BLaER1 (cell line): ENCODE results near the gene PPFIA3.

Experiments used
- H3K27ac ChIP-seq: shearing (Covaris generic); formaldehyde crosslinking; 2 replicates; pipeline ENCODE4 v1.8.1; 2022
- H3K27me3 ChIP-seq: shearing (Covaris generic); formaldehyde crosslinking; 2 replicates; pipeline ENCODE4 v1.8.1; 2022
- H3K36me3 ChIP-seq: shearing (Covaris generic); formaldehyde crosslinking; 2 replicates; pipeline ENCODE4 v1.8.1; 2022
- H3K4me1 ChIP-seq: shearing (Covaris generic); formaldehyde crosslinking; 2 replicates; pipeline ENCODE4 v1.8.1; 2022
- H3K4me2 ChIP-seq: shearing (Covaris generic); formaldehyde crosslinking; 2 replicates; pipeline ENCODE4 v1.8.1; 2022
- H3K4me3 ChIP-seq: shearing (Covaris generic); formaldehyde crosslinking; 2 replicates; pipeline ENCODE4 v1.8.1; 2022
- H3K9ac ChIP-seq: shearing (Covaris generic); formaldehyde crosslinking; 2 replicates; pipeline ENCODE4 v1.8.1; 2022
- H3K9me3 ChIP-seq: shearing (Covaris generic); formaldehyde crosslinking; 2 replicates; pipeline ENCODE4 v1.8.1; 2022
- H4K20me1 ChIP-seq: shearing (Covaris generic); formaldehyde crosslinking; 2 replicates; pipeline ENCODE4 v1.8.1; 2022
- Cebpa-rat ChIP-seq: shearing (Covaris generic); IDR thresholded peaks from 2 replicates; pipeline ENCODE4 v1.8.1; 2022

The PPFIA3 gene

DNA sequence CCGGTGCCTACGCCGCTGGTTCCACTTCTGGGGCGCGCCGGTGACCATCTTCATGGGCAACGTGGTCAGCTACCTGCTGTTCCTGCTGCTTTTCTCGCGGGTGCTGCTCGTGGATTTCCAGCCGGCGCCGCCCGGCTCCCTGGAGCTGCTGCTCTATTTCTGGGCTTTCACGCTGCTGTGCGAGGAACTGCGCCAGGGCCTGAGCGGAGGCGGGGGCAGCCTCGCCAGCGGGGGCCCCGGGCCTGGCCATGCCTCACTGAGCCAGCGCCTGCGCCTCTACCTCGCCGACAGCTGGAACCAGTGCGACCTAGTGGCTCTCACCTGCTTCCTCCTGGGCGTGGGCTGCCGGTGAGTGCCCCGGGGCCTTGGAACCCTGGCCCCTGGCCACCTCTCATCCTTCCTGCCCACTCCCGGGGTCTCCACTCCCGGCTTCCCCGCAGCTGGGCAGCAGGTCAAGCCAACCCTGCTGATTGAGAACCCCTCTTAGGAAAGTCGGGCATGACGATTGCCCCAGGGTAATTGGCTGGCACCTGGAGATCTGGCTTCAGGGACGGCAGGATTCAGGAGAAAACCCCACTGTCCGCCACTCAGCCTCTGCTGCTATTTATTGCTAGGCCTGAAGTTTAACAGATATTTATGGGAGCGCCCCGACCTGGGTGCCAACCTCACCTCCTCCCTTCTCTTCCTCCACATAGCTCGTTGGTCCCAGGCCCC is 77.3 kb downstream of the PPFIA3 start:
- Histone ChIP-seq H3K9ac (peak overlapping the region; percentile 61; the same call in 1 of the 2 replicates), H4K20me1 (no peaks in the 10 kb centered on the region), H3K4me2 (peak overlapping the region; percentile 79), H3K36me3 (peaks cover 6% of the 10 kb centered on the region), H3K27ac (peak overlapping the region; percentile 38; the same call in 1 of the 2 replicates), H3K4me1 (peaks cover 54% of the 10 kb centered on the region), H3K9me3 (no peaks in the 10 kb centered on the region), H3K27me3 (no peaks in the 10 kb centered on the region), H3K4me3 (peak overlapping the region; percentile 47; the same call in 1 of the 2 replicates)
- no peak for TF ChIP-seq Cebpa-rat

DNA sequence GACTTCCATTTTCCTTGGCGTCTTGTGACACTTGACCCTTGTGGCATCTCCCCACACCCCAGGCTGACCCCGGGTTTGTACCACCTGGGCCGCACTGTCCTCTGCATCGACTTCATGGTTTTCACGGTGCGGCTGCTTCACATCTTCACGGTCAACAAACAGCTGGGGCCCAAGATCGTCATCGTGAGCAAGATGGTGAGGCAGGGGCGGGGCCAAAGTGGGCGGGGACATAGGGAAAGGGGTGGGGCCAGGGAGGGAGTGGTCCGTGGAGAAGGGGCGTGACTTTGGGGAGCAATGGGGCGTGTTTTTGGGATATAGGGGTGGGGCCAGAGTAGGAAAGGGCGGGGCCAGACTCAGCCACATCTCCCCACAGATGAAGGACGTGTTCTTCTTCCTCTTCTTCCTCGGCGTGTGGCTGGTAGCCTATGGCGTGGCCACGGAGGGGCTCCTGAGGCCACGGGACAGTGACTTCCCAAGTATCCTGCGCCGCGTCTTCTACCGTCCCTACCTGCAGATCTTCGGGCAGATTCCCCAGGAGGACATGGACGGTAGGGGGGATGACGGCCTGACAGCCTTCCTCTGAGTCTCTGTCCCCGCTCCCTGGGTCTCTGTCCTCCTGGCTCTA is 81.0 kb downstream of the PPFIA3 start:
- Histone ChIP-seq H3K9ac (no peak overlapping the region), H3K27ac (peak overlapping the region; percentile 55; the same call in 1 of the 2 replicates), H3K27me3 (no peaks in the 10 kb centered on the region), H3K36me3 (peaks cover 14% of the 10 kb centered on the region), H3K9me3 (no peaks in the 10 kb centered on the region), H4K20me1 (no peaks in the 10 kb centered on the region), H3K4me1 (peaks cover 70% of the 10 kb centered on the region), H3K4me2 (peak overlapping the region; percentile 75), H3K4me3 (no peak overlapping the region)
- no peak for TF ChIP-seq Cebpa-rat
